GM12865 (cell line): ENCODE data around the gene ZNF584.

Source experiments
- DNase-seq: peaks from one replicate; pipeline ENCODE4 v3.0.0; 2010; ENCODE audit warnings: low read depth
- H3K4me3 ChIP-seq: 2 replicates; pipeline ENCODE4 v1.5.1; 2011; ENCODE audit warnings: mild to moderate bottlenecking, low read depth, low read length, control low read depth
- CTCF ChIP-seq: IDR thresholded peaks from 2 replicates; pipeline ENCODE4 v1.5.1; 2011; ENCODE audit warnings: low read length, control low read depth, low read depth, inconsistent platforms; ENCODE audit not compliant: insufficient read depth; ENCODE audit errors: missing control alignments

The ZNF584 gene

GRCh38 chr19:58395979-58396627, 12.3 kb upstream of the ZNF584 start:
- no peak for TF ChIP-seq CTCF
- no peak overlapping the region for H3K4me3 ChIP-seq
- no peak for DNase-seq

GRCh38 chr19:58396691-58397532, 11.5 kb upstream of the ZNF584 start:
- no peak overlapping the region for H3K4me3 ChIP-seq
- DNase-seq: no peak
- TF ChIP-seq CTCF: no peak

- no peak for TF ChIP-seq CTCF
- DNase-seq: no peak
- H3K4me3 ChIP-seq: no peak overlapping the region
Measured at GRCh38 chr19:58397533-58398037, 10.9 kb upstream of the ZNF584 start.

- TF ChIP-seq CTCF: no peak
- no peak for DNase-seq
- H3K4me3 ChIP-seq: no peak overlapping the region
Measured at GRCh38 chr19:58398087-58398486, 10.4 kb upstream of the ZNF584 start.

GRCh38 chr19:58398545-58398944, 9.9 kb upstream of the ZNF584 start:
- H3K4me3 ChIP-seq: no peak overlapping the region
- no peak for TF ChIP-seq CTCF
- DNase-seq: no peak

- H3K4me3 ChIP-seq: no peak overlapping the region
- no peak for DNase-seq
- no peak for TF ChIP-seq CTCF
Measured at GRCh38 chr19:58399903-58400302, 8.5 kb upstream of the ZNF584 start.
